WERI-Rb-1 (cell line): ENCODE results near the gene ZFYVE28.
"Not testable (repeated sequence)": the region's sequence is repeated elsewhere in the genome, so short reads cannot be mapped to it uniquely, and the experiment has no call there.

Source experiments
- DNase-seq: peaks from one replicate; pipeline ENCODE4 v3.0.0-alpha.2; 2020
- H3K27ac ChIP-seq: fragments of 250-450 bp; sonication (Bioruptor Pico); 2 replicates; pipeline ENCODE4 v1.5.1; 2020; ENCODE audit warnings: mild to moderate bottlenecking, moderate library complexity
- H3K27me3 ChIP-seq: fragments of 250-450 bp; sonication (Bioruptor Pico); 2 replicates; pipeline ENCODE4 v1.5.1; 2021; ENCODE audit warnings: mild to moderate bottlenecking, low read depth, moderate library complexity; ENCODE audit not compliant: insufficient read depth, severe bottlenecking
- H3K36me3 ChIP-seq: fragments of 250-450 bp; sonication (Bioruptor Pico); 2 replicates; pipeline ENCODE4 v1.5.1; 2020; ENCODE audit warnings: mild to moderate bottlenecking, moderate library complexity
- H3K4me3 ChIP-seq: 2 replicates; pipeline ENCODE4 v1.5.1; 2011; ENCODE audit warnings: low read depth, mild to moderate bottlenecking, control low read depth, low read length
- H3K9me3 ChIP-seq: fragments of 250-450 bp; sonication (Bioruptor Pico); 2 replicates; pipeline ENCODE4 v1.5.1; 2021; ENCODE audit warnings: mild to moderate bottlenecking, moderate library complexity; ENCODE audit not compliant: severe bottlenecking
- CTCF ChIP-seq: IDR thresholded peaks from 2 replicates; pipeline ENCODE4 v1.5.1; 2011; ENCODE audit warnings: low read depth, mild to moderate bottlenecking, control low read depth, inconsistent platforms, low read length

The ZFYVE28 gene

GRCh38 chr4:2275546-2276251 lies 142.7 kb downstream of the ZFYVE28 start:
- Histone ChIP-seq H3K36me3 (no peaks in the 10 kb centered on the region), H3K4me3 (no peak overlapping the region), H3K9me3 (no peaks in the 10 kb centered on the region), H3K27me3 (no peaks in the 10 kb centered on the region), H3K27ac (no peak overlapping the region)
- TF ChIP-seq CTCF, result no peak
- DNase-seq, result no peak

GRCh38 chr4:2275044-2275397 lies 143.4 kb downstream of the ZFYVE28 start:
- H3K4me3 ChIP-seq, H3K36me3 ChIP-seq, H3K27ac ChIP-seq, H3K27me3 ChIP-seq, H3K9me3 ChIP-seq, DNase-seq: not testable (repeated sequence)

GRCh38 chr4:2274320-2275043 lies 144.0 kb downstream of the ZFYVE28 start:
- Histone ChIP-seq H3K36me3 (no peaks in the 10 kb centered on the region), H3K4me3 (no peak overlapping the region), H3K27me3 (no peaks in the 10 kb centered on the region), H3K9me3 (no peaks in the 10 kb centered on the region), H3K27ac (no peak overlapping the region)
- TF ChIP-seq CTCF, result no peak
- no peak for DNase-seq

- H3K36me3 ChIP-seq, result no peaks in the 10 kb centered on the region
Observed at GRCh38 chr4:2273657-2274319, 144.7 kb downstream of the ZFYVE28 start.

GRCh38 chr4:2273221-2273620 lies 145.2 kb downstream of the ZFYVE28 start:
- H3K4me3 ChIP-seq, result no peak overlapping the region
- no peak for DNase-seq
- TF ChIP-seq CTCF, result no peak
- no peak overlapping the region for H3K27ac ChIP-seq
- no peaks in the 10 kb centered on the region for H3K9me3 ChIP-seq
- H3K36me3 ChIP-seq, result no peaks in the 10 kb centered on the region
- no peaks in the 10 kb centered on the region for H3K27me3 ChIP-seq

More at GRCh38 chr4:2273657-2274319, 144.7 kb downstream of the ZFYVE28 start:
- Histone ChIP-seq H3K27me3 (no peaks in the 10 kb centered on the region), H3K9me3 (no peaks in the 10 kb centered on the region), H3K27ac (no peak overlapping the region), H3K4me3 (no peak overlapping the region)
- TF ChIP-seq CTCF, result no peak
- no peak for DNase-seq

- TF ChIP-seq CTCF, result no peak
- no peaks in the 10 kb centered on the region for H3K36me3 ChIP-seq
- no peaks in the 10 kb centered on the region for H3K9me3 ChIP-seq
- H3K27ac ChIP-seq, result no peak overlapping the region
- H3K27me3 ChIP-seq, result no peaks in the 10 kb centered on the region
- H3K4me3 ChIP-seq, result no peak overlapping the region
- DNase-seq, result no peak
Observed at GRCh38 chr4:2272828-2273120, 145.7 kb downstream of the ZFYVE28 start.
